ENCODE data around the gene DDR1. TPM values are rescaled to one million over a fixed set of nuclear protein-coding genes. Genes with fewer than 3 reads are reported as not detected.
"Not testable (repeated sequence)": the region's sequence is repeated elsewhere in the genome, so short reads cannot be mapped to it uniquely, and the experiment has no call there.

Gene DDR1
- total RNA-seq, 1 experiment from 2014 or later: 141 TPM

DNA sequence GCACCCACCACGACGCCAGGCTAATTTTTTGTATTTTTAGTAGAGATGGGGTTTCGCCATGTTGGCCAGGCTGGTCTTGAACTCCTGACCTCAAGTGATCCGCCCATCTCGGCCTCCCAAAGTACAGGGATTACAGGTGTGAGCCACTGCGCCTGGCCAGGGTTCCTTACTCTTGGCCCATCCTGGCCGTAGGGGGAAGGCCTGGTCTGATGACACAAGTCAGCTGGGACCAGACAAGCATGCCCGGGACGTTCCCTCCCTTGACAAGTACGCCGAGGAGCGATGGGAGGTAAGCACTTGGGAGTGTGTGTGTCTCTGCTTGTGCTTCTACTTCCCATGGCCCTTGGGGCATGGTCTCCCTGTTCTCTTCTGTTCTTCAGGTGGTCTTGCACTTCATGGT lies 26.2 kb downstream of the DDR1 start:
- DNase-seq (ENCODE audit: low spot score); in situ Hi-C loops (cut with HindIII; ENCODE audit: low sequenced_read_pairs): not testable (repeated sequence)

DNA sequence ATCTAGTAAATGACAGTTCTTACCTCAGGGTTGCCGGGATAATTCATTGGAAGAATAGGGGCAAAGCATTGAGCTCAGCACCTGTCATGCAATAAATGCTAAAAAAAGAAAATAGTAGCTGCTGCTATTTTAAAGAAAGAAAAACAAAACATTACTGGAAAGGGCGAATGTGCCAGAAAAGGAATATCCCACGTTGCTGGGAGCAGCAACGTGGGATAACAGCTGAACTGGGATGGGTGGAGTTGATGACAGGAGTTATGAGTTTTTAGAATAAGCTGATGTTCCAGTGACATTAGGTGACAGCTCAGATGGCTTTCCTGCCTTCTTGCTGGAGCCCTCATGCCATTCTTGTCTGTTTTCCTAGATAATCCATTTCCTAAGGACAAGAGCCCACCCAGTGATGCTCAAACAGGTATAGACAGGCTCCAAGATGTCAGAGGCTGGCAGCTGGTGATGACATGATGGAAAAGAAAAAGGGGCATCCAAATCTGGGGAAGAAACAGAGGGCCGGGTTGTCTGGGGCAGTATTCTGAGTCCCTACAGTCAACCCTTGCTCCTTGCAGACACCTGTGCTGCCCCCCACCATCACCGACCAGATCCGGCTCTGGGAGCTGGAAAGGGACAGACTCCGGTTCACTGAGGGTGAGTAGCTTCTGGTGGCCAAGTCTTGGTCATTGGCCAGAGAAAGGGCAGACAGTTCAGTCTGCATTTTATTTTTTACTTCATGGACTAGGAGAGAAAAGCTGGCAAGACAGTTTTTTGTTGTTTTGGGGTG lies 28.6 kb downstream of the DDR1 start:
- no peak for DNase-seq (ENCODE audit: low spot score)
- in situ Hi-C loops (cut with HindIII; ENCODE audit: low sequenced_read_pairs): no loop called here

DNA sequence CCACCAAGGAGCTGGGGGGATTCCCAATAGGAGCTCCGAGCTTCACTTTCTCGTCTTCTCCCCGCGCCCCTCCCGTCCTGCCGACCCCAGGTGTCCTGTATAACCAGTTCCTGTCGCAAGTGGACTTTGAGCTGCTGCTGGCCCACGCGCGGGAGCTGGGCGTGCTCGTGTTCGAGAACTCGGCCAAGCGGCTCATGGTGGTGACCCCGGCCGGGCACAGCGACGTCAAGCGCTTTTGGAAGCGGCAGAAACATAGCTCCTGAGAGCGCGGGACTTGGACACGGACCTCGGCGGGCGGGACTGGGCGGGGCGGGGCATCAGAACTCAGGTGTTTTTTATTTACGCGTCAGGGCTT lies 29.4 kb downstream of the DDR1 start:
- in situ Hi-C loops (cut with HindIII; ENCODE audit: low sequenced_read_pairs): no loop called here
- DNase-seq (ENCODE audit: low spot score): no peak

DNA sequence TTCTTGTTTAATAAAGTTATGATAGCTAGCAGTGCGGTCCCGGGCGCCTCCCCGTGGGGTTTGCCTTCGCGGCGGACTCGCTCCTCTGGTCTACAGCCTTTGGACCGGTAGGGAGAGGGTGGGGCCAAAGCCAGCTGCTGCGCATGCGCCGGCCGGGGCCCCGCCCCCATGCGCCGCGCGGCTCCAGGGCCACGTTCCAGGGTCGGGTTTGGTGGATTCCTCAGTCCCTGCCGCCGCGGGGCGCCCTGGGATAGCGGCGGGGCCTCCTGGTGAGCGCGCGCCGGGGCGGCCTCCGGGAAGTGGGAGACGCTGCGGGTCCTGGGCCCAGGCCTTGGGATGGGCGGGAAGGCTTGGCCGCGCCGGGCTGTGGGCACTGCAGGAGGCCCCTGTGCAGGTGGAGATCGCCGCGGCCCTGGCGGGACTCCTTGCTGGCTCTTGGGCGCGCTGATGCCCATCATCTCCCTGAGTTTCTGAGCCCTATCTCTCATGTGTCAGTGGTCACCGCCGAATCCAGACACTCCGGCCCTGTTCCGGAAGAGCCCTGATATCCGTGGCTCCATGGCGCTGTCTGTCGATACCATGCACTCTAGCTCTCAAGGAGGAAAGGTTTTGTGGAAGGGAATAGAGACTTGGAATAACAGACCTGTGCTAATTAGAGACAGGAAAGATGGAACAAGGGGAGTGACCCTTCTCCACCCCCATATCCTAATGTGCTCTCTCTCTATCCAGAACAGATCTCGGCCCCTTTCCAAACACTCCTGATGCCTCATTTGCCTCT lies 29.9 kb downstream of the DDR1 start, which contains the start of gene VARS2:
Gene VARS2, plus strand, starts transcription at position 163 of the 778 bp plus-strand sequence. Its CDS starts 599 bp downstream, at position 762.
- in situ Hi-C loops (cut with HindIII; ENCODE audit: low sequenced_read_pairs): no loop called here
- peak; percentile 87 for DNase-seq (ENCODE audit: low spot score)

DNA sequence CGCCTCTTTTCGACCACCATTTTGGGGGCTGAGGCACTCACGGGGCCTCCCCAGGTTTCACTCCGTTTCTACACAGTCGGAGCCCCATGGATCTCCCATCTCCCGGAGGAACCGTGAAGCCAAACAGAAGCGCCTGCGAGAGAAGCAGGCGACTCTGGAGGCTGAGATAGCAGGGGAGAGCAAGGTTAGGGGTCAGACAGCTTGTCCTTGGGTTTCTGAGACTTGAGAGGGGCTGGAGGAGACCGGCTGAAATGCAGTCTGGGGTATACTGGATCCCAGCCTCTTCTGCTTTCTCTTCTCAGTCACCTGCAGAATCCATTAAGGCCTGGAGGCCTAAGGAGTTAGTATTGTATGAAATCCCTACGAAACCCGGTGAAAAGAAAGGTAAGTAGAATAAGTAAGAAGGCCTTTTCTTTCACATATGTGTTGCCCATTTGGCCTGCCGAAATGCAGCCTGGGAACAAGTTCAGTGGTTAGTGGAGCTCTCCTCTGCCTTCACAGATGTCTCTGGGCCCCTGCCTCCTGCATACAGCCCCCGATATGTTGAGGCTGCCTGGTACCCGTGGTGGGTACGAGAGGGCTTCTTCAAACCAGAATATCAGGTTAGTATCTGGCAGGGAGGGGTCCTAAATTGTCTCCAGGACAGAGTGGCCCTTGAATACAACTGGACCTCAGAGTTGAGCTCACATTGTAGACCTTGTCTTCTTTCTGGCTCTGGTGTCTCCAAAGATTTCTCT lies 30.7 kb downstream of the DDR1 start:
- DNase-seq (ENCODE audit: low spot score): peak; percentile 28
- in situ Hi-C loops (cut with HindIII; ENCODE audit: low sequenced_read_pairs): no loop called here

DNA sequence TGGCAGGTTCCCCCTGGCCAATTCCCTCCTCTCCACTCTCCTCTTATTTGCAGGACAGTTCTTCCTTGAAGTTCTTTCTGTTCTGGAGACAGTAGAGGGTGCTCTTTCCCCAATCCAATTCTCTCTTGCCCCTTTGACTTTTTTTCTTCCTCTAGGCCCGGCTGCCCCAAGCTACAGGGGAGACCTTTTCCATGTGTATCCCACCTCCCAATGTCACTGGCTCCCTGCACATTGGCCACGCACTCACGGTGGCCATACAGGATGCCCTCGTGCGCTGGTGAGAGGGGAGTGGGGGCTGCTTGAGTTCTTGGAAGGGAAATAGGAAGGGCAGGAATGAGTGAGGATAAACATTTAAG lies 31.2 kb downstream of the DDR1 start:
- in situ Hi-C loops (cut with HindIII; ENCODE audit: low sequenced_read_pairs): no loop called here
- peak; percentile 78 for DNase-seq (ENCODE audit: low spot score)

DNA sequence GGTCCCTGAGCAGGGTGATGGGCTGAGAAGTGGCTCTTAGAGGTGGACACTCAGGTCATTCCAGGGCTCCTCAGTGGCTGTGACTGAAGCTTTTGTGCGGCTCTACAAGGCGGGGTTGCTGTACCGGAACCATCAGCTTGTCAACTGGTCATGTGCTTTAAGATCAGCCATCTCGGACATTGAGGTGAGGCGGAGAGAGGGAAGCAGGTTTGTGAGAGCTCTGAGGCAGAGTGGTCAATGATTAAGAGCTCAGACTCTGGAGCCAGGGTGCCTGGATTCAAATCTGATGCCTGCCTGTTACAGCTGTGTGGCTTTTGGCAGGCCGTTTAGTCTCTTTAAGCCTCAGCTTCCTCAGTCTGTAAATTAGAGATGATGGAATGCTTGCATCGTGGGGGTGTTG lies 32.7 kb downstream of the DDR1 start:
- in situ Hi-C loops (cut with HindIII; ENCODE audit: low sequenced_read_pairs): no loop called here
- no peak for DNase-seq (ENCODE audit: low spot score)

DNA sequence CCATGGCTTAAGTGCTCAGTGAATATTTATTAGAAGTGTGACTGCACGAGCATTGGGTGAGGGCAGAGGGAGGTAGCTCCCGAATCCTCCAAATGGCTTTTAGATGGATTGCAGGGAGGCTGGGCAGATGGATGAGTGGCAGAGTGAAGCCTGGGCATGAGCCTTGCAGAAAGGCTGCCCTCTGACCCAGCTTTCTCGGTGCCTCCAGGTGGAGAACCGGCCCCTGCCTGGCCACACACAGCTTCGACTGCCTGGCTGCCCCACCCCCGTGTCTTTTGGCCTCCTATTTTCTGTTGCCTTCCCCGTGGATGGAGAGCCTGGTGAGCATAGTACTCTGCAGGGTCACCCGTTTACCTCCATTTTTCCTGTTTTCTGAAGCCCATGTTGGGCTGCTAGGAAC lies 33.2 kb downstream of the DDR1 start:
- in situ Hi-C loops (cut with HindIII; ENCODE audit: low sequenced_read_pairs): no loop called here
- DNase-seq (ENCODE audit: low spot score): no peak

DNA sequence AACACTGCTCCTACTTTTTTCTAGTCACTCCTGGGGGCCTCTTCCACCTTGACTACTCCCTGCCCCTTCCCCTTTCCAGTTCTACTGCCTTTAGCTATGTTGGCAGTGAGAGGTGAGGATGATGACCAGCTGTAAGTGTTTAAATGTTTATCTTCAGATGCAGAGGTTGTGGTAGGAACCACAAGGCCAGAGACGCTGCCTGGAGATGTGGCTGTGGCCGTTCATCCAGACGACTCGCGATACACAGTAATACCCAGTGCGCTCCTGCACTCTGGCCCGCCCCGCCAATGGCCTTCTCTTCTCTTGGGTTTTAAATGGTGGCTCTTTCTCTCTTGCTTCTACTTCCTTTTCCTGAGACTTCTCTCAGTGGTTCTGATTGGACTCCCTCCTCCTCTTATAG lies 34.4 kb downstream of the DDR1 start:
- no peak for DNase-seq (ENCODE audit: low spot score)
- in situ Hi-C loops (cut with HindIII; ENCODE audit: low sequenced_read_pairs): no loop called here

DNA sequence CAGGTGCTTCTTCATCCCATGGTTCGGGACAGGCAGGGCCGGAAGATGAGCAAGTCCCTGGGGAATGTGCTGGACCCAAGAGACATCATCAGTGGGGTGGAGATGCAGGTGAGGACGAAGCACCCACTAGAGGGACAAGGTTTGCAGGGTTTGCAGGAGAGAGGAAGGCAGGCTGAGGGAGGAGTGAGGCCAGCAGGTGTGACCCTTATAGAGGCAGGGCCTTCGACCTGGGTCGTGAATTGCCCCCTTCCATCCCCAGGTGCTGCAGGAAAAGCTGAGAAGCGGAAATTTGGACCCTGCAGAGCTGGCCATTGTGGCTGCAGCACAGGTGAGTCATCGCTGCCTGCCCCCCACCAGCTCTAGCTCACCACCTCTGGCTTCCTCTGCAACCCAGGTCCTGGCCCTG lies 38.1 kb downstream of the DDR1 start:
- in situ Hi-C loops (cut with HindIII; ENCODE audit: low sequenced_read_pairs): no loop called here
- no peak for DNase-seq (ENCODE audit: low spot score)

DNA sequence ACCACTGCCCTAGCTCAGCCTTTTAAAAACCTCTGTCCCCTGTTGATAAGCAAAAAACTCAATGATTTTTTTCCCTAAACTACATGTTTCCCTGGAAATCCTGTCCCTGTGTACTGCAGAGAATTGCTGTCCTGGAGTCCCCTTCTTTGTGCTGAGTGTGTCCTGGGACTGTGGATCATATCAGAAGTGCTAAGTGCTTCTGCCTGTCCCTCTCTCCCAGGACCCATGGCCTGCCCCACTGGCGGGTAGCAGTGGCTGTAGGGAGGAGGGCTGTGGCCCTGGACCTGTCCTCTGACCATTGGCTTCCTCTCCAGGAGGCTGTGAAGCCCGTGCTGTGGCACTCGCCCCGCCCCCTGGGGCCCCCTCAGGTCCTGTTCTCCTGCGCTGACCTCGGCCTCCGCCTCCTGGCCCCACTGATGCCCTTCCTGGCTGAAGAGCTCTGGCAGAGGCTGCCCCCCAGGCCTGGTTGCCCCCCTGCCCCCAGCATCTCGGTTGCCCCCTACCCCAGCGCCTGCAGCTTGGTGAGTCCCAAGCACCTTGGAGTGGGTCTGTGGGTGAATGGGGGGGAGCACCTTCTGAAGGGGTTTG lies 39.8 kb downstream of the DDR1 start:
- DNase-seq (ENCODE audit: low spot score); in situ Hi-C loops (cut with HindIII; ENCODE audit: low sequenced_read_pairs): not testable (repeated sequence)

DNA sequence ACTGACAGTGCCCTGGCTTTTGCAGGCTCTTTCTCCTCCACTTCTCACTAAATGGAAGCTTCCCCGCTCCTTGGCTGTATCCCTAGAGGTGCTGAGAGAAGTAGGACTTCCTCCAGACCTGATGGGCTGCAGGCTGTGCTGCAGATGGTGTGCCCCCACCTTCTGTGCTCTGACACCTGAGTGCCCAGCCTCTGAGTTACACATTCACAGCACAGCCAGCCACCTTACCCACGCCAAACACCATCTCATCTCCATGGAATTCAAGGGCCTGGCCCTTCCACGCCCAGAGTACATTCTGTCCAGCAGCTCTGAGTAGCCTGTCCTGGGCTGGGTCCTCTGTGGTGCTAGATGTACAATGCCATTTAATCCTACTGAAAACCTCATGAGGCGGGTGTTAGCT lies 42.3 kb downstream of the DDR1 start:
- DNase-seq (ENCODE audit: low spot score): peak; percentile 84
- in situ Hi-C loops (cut with HindIII; ENCODE audit: low sequenced_read_pairs): no loop called here

DNA sequence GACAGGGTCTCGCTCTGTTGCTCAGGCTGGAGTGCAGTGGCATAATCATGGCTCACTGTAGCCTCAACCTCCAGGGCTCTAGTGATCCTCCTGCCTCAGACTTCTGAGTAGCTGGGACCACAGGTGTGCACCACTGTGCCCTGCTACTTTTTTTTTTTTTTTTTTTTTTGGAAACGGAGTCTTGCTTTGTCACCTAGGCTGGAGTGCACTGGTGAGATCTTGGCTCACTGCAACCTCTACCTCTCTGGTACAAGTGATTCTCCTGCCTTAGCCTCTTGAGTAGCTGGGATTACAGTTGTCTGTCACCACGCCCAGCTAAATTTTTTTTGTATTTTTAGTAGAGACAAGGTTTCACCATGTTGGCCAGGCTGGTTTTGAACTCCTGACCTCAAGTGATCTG lies 42.8 kb downstream of the DDR1 start:
- DNase-seq (ENCODE audit: low spot score); in situ Hi-C loops (cut with HindIII; ENCODE audit: low sequenced_read_pairs): not testable (repeated sequence)

DNA sequence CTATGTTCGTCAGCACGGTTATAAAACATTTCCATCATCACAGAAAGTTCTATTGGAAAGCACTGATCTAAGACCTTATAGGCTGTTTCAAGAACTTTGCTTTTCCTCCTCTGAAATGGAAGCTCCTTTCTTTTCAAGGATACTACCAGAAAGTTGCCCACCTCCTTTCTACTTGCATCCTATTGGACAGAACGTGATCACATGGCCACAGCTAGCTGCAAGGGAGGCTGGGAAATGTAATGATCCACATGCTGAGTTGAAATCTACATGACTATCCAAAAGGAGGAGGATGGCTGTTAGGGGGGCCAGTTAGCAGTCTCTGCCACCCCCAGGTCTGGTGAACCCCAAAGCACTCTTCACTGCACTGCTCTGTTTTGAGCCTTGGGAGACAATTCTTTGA lies 44.4 kb downstream of the DDR1 start:
- in situ Hi-C loops (cut with HindIII; ENCODE audit: low sequenced_read_pairs): no loop called here
- no peak for DNase-seq (ENCODE audit: low spot score)

DNA sequence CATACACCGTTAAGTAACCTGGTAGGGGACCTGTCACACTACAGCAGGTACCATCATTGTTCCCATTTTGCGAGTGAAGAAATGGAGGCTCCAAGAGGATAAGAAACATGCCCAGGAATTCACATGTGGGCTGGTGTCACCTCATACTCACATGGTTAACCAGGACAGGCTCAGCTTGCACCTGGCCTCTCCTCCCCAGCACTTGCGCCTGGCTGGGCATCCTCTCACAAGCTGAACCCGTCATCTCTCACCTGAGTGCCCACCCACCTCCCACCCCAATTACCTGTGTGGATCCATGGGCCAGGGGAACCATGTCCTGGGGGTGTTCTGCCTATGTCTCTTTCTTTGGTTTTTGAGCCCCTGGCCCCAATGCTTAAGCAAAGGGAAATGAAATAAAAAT lies 46.2 kb downstream of the DDR1 start:
- DNase-seq (ENCODE audit: low spot score): no peak
- in situ Hi-C loops (cut with HindIII; ENCODE audit: low sequenced_read_pairs): no loop called here

DNA sequence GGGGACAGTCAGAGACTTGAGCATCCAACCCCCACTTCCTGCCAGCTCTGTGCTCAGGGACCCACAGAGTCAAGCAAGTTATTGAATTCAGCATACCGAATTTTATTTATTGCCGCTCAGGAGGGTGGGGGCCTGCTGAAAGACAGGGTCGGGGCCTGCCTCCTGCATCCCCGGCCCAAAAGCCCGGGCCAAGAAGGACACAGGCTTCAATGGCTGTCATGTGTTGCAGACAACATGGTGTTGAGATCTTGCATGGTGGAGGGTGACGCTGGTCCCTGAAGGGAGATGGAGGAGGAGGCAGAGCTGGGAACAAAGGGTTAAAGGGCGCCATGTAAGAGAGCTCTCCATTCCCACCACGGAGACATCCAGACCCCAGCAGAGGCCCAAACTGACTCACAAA lies 47.0 kb downstream of the DDR1 start:
- in situ Hi-C loops (cut with HindIII; ENCODE audit: low sequenced_read_pairs): no loop called here
- DNase-seq (ENCODE audit: low spot score): no peak

DNA sequence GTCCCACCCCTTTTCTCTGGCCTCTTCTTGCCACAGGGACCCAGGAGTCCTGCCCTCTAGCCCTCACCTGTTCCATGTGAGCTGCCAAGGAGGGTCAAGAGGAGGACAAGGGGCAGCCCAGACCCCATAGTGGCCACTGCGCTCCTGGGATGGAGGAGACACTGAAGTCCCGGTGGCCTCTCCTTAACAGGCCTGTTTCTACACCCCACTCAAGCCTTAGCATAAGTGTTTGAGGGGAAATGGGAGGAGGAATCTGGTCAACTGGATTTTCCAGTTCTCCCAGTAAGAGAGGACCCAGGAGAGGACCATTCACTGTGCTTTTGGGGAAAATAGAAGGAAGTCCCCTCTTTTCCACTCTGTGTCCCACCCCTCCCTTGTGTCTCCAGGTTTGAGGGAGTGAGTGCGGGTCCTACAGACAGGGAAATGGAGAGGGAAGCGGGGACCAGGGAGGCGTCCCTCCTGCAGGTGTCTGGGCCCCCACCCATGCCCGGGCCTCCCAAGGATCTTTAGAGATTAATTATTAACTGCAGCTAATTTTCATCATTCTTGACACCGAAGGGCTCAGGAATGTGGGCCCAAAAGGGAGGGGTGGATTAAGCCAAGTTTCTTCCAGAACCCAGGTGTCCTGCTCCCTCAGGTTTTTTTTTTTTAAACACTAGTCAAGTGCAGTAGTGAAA lies 47.8 kb downstream of the DDR1 start, which contains the start of gene SFTA2:
Gene SFTA2, minus strand, starts transcription at position 202 of the 677 bp plus-strand sequence. Its CDS starts 74 bp downstream, at position 128.
- in situ Hi-C loops (cut with HindIII; ENCODE audit: low sequenced_read_pairs): no loop called here
- DNase-seq (ENCODE audit: low spot score): no peak

DNA sequence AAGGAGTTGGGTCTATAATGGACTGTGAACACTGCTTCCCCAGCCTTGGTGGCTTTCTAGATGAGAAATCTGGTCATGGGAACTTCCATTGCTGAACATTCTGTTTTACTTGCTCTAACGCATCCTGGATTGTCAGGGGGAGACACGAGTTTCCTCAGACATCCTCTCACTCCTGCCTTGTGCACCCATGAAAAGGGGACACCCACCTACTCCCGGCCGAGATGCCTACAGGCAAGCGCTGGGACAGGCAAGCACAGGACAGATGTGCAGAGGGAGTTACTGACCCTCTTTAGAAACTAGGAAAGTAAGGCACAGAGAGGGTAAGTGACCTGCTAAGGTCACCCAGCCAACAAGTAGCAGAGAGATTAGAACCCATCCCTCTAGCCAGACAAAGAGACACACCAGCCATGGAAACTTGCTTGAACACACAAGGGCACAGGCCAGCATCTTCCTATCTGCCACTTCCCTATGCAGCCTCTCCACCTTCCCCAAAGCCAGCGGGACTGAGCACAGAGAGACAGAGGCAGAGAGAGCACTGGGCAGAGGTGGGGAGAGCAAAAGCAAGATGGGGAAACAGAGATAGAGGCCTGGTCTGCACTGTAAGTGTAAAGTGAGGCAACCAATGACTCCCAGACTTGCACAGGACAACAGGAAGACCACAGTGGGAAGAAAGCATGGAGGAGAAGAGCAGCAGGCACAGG lies 48.5 kb downstream of the DDR1 start:
- DNase-seq (ENCODE audit: low spot score): no peak
- in situ Hi-C loops (cut with HindIII; ENCODE audit: low sequenced_read_pairs): no loop called here

All from G401 (cell line).